ENCODE measurements around the gene FDX1.

GRCh38 chr11:110407315-110407714, 22.4 kb upstream of the FDX1 start:
- TF ChIP-seq, protein P1, sequence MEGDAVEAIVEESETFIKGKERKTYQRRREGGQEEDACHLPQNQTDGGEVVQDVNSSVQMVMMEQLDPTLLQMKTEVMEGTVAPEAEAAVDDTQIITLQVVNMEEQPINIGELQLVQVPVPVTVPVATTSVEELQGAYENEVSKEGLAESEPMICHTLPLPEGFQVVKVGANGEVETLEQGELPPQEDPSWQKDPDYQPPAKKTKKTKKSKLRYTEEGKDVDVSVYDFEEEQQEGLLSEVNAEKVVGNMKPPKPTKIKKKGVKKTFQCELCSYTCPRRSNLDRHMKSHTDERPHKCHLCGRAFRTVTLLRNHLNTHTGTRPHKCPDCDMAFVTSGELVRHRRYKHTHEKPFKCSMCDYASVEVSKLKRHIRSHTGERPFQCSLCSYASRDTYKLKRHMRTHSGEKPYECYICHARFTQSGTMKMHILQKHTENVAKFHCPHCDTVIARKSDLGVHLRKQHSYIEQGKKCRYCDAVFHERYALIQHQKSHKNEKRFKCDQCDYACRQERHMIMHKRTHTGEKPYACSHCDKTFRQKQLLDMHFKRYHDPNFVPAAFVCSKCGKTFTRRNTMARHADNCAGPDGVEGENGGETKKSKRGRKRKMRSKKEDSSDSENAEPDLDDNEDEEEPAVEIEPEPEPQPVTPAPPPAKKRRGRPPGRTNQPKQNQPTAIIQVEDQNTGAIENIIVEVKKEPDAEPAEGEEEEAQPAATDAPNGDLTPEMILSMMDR (IDR thresholded peaks at IDR 0.05), result no peak
- no peak for TF ChIP-seq POLR2AphosphoS5 (IDR thresholded peaks at IDR 0.05; ENCODE audit: insufficient read depth in 1 of 2, low read depth in 1 of 2)
